D341Med (cell line): ENCODE results near the gene MERTK.
"Not testable (repeated sequence)": the region's sequence is repeated elsewhere in the genome, so short reads cannot be mapped to it uniquely, and the experiment has no call there.

Experiments used
- DNase-seq: peaks from one replicate; pipeline ENCODE4 v3.0.0; 2012; ENCODE audit warnings: low spot score

MERTK gene

DNA sequence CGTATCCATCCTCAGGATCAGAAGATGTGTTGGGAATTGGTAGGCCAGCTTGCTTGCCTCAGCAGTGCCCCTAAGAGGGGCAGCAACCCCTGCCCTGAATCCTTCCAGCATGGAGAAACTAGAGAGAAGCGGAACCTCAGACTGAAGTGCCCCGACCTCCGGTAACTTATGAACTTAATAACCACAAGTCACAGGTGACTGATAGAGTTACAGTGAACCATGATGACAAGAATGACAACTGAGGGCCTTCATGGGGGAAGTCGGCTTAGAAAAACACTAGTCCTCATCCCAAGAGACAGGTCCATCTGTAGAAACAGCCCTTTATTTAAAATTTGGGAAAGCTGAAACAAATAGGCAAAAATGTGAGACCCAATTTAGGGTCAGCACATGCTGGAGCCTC lies 114.1 kb downstream of the MERTK start:
- no peak for DNase-seq

DNA sequence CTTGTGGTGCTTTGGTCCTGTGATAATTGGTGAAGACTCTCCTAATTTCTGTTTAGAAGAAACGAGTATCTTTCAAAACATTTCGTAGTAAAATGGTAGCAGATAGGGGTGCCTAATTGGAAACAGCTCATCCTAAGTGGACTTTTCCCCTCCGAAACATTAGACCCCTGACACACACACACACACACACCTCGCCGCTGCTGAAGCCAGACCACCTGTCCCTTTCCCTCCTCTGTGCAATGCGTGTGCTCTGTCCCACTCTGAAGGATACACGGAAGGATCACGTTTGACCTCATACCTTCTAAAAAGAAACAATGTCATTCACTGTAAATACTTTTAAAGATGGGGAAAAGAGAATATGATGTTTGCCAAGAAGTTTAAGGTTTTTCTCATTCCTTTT lies 120.4 kb downstream of the MERTK start:
- no peak for DNase-seq

DNA sequence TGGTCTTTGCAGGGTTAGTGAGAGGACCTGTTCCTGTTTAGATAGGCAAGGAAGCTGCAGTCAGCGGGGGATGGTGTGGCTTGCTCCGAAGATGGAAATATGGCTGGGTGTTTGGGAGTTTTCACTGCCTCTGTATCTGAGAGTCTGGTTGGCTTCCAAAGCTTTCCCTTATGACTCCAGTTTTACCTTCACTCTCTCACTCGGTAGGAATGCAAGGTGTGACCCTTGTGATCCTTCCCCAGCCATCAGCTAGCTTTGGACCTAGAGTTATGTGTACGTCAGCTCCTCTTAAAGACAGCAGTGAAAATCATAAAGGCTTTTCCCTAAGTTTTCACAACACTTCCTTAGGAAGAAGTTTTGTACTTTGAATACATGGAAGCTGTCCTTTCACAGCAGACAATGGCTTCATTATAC lies 121.2 kb downstream of the MERTK start:
- DNase-seq = no peak

DNA sequence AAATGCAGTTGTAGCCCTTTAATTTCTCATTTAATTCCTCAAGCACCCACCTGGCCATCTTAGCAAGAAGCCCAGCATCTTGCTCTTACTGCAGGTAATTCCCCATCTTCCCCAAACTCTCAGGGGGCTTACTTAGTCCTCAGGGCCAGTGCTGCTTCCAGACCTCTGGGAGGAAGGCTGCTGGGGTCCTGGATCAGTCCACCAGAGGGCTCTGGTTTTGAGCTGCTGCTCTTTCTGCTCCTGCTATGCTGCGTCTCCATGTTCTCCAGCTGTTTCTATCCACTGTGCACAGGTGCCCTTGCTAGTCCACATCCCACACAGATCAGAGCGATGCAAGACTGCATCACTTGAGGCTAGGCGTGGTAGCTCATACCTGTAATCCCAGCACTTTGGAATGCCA lies 122.2 kb downstream of the MERTK start:
- DNase-seq = no peak

DNA sequence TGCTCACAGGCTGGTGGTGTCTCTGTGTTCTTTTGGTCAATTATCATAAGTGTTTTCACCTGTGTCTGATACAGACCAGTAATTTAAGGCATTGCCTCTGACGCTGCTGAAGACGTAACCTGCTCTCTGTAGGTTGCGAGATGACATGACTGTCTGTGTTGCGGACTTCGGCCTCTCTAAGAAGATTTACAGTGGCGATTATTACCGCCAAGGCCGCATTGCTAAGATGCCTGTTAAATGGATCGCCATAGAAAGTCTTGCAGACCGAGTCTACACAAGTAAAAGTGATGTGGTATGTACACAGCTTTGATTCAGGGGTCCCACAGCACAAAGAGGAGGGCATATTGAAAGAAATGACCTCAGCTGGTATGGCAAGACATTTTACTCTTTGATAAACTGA lies 122.9 kb downstream of the MERTK start:
- no peak for DNase-seq

DNA sequence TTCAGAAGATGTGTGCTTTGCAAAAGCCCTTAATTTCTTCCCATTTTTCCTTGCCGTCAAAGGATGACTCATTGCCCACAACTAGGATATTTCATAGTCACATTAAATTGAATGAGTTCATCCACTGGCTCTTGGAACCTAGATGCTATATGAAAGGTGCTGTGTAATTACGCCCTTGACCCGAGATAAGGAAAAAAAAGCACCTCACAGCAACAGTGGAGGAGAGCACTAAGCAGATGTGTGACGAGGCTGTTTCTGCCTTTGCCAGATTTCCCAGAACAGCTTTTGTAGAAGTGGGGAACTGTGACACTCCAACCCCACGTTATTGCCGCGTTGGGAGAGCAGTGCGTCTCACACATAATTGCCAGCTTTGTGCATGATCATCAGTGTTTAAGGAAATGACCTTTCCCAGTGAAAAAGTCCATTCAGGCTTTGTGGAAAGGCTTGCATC lies 123.4 kb downstream of the MERTK start:
- no peak for DNase-seq

DNA sequence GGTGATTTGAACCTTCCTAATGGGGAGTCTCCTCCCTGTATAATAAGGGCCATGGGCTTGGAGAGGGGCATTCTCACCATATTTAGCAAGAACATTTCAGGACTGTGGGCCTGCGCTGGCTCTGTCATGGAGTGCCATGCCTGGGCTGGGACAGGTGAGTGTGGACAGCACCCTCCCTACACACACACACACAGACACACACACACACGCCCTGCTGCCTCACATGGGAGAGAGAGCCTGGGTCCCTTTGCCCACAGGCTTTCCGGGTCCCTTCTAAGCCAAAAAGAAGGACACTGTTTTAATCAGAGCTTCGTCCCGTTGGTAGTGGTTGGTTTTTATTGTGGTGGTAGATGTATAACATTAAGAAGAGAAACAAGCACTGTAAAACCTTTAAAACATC lies 125.3 kb downstream of the MERTK start:
- DNase-seq = no peak

DNA sequence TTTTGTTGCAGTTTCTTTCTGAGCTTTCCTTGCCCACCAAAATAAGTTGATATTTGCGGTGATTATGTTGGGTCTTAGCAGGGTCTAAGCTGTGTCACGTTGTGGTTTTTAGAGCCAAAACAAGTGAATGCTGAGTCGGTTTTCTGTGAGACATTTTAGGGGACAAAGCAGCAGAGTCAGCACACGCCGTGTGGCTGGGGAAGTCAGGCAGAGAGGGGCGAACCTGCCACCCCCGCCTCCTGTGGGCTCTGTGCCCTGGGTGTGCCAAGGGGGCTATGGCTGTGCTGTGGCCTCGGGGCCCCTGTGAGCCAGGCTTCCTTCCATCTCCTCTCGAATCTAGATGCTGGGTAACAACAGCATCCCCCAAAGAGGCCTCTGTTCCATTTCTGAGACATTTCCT lies 125.8 kb downstream of the MERTK start:
- DNase-seq = no peak

DNA sequence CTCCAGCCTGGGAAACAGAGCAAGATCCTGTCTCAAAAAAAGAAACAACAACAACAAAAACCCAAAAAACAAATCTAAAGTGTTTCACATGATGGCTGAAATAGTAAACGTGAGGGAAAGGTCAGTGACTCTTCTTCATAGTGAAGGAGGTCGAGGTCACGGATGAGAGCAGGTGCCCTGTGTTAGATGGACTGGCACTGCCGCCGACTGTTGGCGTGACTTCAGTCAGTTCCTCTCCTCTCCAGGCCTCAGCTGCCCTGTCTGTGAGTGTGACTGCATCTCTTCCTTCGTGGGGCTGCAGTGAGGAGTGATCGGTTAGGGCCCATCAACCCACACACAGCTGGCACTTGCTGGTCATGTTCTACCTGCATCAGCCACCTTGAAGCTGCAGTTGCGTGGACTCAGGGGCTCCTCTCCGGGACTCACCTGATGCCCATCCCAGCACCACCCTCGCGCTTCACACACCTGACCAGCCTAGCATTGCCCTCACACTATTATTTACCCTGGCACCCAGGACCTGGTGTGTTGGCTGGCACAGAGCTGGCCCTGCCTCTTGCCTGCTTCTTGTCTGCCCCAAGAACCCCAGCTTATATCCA lies 126.6 kb downstream of the MERTK start:
- no peak for DNase-seq

DNA sequence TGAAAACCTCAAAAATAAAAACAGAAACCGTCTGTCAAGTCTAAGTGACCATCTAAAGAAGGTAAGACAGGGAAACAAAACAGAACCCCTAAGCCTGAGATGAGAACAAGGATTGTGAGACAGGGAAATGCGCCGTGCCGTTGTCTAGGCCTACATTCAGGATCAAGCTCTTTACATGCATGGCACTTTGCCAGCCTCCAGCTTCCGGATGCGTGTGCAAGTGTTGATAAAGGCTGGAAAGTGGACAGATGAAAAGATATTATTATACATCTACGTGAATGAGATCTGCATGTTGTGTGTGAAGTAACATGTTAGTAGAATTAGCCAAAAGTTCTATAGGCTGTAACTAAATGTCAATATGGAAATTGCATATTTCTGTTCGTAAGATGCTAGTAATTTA lies 128.1 kb downstream of the MERTK start:
- DNase-seq = no peak

DNA sequence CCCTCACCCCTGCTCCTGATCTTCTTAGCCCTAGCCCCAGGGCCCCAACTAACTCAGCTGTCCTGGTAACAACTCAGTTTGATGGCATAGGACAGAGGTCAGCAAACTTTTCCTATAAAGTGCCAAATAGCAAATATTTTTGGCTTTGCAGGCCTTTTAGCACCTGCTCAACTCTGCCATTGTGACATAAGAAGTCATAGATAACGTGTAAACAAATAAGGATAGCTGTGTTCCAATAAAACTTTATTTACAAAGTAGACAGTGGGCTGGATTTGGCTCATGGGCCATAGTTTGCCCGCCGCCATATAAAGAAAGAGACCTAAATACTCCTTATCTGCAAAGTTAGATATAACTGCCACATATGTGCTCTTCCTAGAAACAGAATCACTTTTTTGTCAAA lies 129.4 kb downstream of the MERTK start:
- no peak for DNase-seq

DNA sequence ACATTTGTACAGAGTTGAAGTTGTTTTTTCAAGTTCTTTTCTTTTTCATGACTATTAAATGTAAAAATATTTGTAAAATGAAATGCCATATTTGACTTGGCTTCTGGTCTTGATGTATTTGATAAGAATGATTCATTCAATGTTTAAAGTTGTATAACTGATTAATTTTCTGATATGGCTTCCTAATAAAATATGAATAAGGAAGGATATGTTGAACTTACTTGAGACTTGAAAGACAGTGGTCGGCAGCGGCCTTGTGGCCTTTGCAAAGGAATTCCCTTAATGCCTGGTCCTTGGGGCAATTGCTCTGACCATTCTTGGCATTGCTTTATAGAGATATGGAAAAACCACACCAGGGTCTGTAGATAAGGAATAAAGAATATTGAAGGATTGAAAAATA lies 130.8 kb downstream of the MERTK start:
- DNase-seq = no peak

DNA sequence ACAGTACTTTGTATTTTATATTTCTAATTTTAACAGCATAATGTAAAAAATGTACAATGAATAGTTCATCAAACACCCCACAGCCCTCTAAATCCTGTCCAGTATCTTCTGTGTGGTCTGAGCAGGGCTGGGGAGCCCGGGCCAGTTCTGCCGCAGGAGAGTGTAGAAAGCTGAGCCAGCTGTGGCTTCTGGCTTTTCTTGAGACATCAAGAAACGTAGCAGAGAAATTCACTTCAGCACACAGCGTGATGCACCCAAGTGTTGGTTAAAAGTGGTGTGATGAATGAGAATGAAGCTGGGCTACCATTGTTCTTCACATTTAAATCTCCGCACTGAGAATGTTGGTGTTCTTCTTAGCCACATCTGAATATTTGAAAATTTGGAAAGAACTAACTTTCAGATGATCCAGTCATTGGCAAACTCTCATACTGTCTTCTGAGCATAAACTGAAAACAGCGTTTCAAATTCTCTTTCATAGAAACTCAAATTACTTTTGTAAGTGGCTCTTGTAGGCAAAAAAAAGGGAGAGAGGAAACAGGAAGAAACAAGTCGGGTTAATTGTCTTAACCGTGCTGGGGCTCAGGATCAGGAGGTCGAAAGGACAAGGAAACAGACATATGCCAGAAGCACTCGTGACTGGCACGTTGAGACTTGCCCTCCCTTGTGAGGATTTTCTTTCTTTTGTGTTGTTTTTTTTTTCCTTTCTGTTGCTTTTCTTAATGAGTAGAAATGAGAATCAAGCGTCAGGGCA lies 133.2 kb downstream of the MERTK start:
- no peak for DNase-seq

DNA sequence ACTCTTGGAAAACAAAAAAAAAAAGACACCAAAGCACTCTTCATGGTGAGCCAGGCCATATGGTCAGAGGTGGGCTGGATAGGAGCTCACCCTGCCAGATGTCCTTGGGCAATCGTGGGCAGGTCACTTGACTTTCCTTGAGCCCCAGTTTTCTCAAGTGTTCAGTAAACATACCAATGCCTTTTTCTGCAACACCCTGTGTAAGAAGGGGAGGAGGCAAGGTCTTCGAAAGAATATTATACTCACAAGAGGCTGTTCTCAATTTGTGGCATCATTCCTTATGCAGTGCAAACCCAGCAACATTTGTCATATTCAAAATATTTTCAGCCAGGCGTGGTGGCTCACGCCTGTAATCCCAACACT lies 133.8 kb downstream of the MERTK start:
- no peak for DNase-seq

DNA sequence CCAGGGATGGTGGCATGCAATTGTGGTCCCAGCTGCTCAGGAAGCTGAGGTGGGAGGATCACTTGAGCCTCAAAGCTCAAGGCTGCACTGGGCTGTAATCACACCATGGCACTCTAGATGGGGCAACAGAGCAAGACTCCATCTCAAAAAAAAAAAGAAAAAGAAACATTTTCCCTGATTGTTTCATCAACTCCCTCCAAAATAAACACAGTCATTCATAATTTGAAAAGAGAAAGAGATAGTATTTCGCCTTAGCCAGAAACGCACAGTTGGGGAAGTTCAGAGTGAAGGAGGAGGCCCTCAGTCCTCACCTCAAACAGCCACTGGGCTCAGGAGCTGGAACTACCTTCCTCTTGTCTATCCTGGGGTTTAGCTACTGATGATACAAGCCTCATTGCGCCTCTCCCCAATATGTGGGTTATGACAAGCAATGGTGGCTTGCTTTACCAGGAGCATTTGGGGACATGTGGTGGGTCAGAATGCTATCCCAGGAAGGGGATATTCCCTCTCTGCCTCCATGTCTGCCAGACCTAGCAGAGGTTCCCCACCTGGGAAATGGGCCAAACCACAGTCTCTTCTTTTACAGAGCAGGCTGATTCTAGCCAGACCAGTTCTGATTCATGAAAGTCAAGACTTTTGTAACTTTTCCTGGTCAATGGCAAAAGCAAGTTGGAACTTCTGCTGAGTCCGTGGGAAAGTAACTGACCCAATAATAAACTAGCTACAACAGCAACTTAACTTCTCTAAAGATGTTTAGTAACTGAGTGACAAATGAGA lies 134.5 kb downstream of the MERTK start:
- DNase-seq = no peak

DNA sequence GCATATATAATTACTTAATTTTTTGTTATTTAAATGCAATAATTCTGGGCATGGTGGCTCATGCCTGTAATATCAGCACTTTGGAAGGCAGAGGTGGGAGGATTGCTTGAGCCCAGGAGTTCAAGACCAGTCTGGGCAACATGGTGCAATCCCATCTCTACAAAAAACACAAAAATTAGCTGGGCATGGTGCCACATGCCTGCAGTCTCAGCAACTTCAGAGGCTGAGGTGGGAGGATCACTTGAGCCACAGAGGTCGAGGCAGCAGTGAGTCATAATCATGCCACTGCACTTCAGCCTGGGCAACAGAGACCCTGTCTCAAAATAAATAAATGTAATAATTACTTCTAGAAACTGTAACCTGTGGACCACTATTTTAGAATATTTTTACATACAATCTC lies 135.2 kb downstream of the MERTK start:
- DNase-seq = no peak

DNA sequence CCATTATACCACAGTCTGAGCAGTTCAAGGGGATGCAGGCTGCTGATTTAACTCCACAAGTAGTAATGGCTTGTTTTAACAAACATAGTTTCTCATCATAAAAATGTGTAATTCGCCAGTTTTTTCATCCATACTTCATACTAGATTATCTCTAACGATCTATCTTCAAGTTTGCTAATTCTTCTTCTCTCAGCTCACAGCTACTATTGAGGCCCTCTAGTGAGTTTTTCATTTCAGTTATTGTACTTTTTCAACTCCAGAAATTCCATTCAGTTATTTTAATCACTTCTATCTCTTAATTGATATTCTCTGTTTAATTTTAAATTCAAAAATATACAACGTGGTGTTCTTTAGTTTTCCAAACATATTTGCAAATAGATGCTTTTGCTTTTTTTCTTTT lies 136.5 kb downstream of the MERTK start:
- no peak for DNase-seq

DNA sequence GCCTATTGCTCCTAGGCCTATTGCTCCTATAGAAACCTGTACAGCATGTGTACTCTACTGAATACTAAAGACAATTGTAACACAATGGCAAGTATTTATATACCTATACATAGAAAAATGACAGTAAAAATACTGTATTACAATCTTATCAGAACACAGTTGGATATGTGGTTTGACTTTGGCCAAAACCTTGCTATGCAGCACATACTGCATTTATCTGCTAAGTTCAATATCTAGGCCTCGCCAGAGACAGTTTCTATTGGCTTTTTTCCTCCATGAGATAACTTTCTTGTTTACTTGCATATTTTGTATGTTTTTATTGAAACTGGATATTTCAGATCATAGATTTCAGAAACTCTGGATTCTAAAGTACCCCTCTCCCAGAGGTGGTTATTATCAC lies 137.4 kb downstream of the MERTK start:
- no peak for DNase-seq

DNA sequence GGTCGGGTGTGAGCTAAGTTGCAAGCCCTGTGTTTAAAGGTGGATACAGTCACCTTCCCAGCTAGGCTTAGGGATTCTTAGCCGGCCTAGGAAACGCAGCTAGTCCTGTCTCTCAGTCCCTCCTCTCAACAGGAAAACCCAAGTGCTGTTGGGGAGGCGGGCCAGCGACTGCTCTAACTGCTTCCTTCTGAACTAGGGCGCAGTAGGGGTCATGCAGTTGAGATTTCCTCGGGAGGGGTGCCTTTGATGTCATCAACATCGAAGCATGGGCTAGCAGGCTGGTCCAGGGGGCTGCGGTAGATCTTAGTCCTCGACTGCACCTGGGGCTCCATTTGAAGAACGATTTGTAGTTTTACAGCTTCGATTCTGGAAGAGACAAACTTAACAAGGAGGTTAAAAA lies 141.1 kb downstream of the MERTK start:
- not testable (repeated sequence) for DNase-seq

DNA sequence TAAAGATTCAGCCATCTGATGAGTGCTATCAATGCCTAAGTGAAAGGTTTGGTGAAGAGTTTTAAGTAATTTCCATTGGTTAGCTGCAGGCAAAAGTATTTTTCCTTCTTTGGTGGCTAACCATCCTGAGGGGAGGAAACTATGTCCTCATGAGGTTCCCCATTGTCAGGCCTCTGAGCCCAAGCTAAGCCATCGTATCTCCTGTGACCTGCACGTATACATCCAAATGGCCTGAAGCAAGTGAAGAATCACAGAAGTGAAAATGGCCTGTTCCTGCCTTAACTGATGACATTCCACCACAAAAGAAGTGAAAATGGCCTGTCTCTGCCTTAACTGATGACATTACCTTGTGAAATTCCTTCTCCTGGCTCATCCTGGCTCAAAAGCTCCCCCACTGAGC lies 141.7 kb downstream of the MERTK start:
- DNase-seq = not testable (repeated sequence)

DNA sequence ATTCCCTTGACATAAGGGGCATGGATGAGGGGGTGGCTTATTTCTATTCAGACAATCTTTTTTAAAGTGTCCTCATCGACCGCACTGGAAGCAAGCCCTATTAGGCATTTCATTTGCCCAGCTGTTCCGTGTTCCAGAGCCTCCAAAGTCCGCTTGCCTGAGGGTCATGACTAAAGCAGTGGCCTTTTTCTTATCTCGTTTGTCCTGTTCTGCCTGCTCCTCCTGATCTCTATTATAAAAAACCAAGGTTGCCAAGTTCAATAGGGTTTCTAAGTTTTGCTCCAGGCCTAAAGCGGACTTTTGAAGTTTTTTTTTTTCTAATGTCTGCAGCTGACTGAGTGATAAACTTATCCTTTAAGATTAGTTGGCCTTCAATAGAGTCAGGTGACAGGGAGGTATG lies 143.1 kb downstream of the MERTK start:
- not testable (repeated sequence) for DNase-seq

DNA sequence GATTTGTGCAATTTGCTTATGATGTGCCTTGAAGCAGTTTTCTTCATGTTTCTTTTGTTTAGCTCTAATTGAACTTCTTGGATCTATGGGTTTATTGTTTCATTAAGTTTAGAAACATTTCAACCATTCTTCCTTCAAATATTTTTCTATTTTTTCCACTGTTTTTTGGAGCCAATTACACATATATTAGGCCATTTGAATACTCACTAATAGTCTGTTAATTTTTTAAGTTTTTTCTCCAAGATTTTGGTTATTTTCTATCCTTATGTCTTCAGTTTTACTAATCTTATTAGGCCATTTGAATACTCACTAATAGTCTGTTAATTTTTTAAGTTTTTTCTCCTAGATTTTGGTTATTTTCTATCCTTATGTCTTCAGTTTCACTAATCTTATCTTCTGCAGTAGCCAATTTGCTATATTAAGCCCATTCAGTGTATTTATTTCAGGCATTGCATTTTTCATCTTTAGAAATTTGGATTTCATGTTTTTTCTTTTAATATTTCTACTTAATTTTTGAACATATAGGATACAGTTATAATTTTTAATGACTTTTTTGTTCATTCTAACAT lies 147.1 kb downstream of the MERTK start:
- no peak for DNase-seq

DNA sequence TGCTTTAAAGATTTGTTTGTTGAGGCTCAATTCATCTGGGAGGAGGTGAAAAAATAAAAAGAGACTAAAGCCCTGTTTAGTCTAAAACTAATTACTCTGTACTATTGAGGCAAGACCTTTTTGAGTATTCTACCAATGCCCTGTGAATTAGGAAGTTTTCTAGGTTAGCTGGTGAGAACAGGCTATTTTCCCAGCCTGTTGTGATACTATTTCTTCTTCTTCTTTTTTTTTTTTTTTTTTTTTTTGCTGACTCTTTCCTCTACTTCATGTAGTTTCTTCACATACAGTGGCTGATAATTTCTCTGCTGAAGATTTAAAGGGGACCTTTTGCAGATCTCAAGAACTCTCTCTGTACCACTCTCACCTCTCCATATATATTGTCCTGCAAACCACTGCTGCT lies 147.8 kb downstream of the MERTK start:
- no peak for DNase-seq
